ENCODE measurements around the gene RCBTB1.
"Not testable (repeated sequence)": the region's sequence is repeated elsewhere in the genome, so short reads cannot be mapped to it uniquely, and the experiment has no call there.

Gene RCBTB1

GRCh38 chr13:49602005-49602404 lies 16.6 kb upstream of the RCBTB1 start:
- Histone ChIP-seq H3K9me3 (ENCODE audit: insufficient read depth, low read length) (no peaks in the 10 kb centered on the region), H3K4me2 (ENCODE audit: low read length) (no peak overlapping the region), H3K4me3 (ENCODE audit: low read length) (no peak overlapping the region), H3K27me3 (ENCODE audit: low read depth, low read length) (no peaks in the 10 kb centered on the region), H2AFZ (ENCODE audit: low read depth, low read length) (peak overlapping the region; percentile 42; the same call in 1 of the 2 replicates), H3K4me1 (ENCODE audit: low read length) (no peaks in the 10 kb centered on the region), H4K20me1 (ENCODE audit: insufficient read depth, low read length) (no peaks in the 10 kb centered on the region), H3K79me2 (ENCODE audit: low read length) (no peaks in the 10 kb centered on the region), H3K36me3 (replicated peaks; ENCODE audit: low read depth, low read length) (no peaks in the 10 kb centered on the region), H3K27ac (ENCODE audit: low read length) (no peak overlapping the region), H3K9ac (ENCODE audit: low read length) (no peak overlapping the region)
- TF ChIP-seq EZH2phosphoT487 (IDR thresholded peaks at IDR 0.05; ENCODE audit: low read depth) (no peak), CTCF (IDR thresholded peaks at IDR 0.05; ENCODE audit: low read depth, low read length) (no peak)

- no peaks in the 10 kb centered on the region for H3K79me2 ChIP-seq (ENCODE audit: low read length)
- H3K4me1 ChIP-seq (ENCODE audit: low read length), result no peaks in the 10 kb centered on the region
- no peaks in the 10 kb centered on the region for H3K9me3 ChIP-seq (ENCODE audit: insufficient read depth, low read length)
- H3K9ac ChIP-seq (ENCODE audit: low read length), result no peak overlapping the region
- H3K4me3 ChIP-seq (ENCODE audit: low read length), result no peak overlapping the region
- no peak overlapping the region for H3K27ac ChIP-seq (ENCODE audit: low read length)
- H3K36me3 ChIP-seq (replicated peaks; ENCODE audit: low read depth, low read length), result no peaks in the 10 kb centered on the region
- H2AFZ ChIP-seq (ENCODE audit: low read depth, low read length), result no peak overlapping the region
- no peaks in the 10 kb centered on the region for H3K27me3 ChIP-seq (ENCODE audit: low read depth, low read length)
- TF ChIP-seq EZH2phosphoT487 (IDR thresholded peaks at IDR 0.05; ENCODE audit: low read depth) (no peak), CTCF (IDR thresholded peaks at IDR 0.05; ENCODE audit: low read depth, low read length) (no peak)
- no peaks in the 10 kb centered on the region for H4K20me1 ChIP-seq (ENCODE audit: insufficient read depth, low read length)
- H3K4me2 ChIP-seq (ENCODE audit: low read length), result no peak overlapping the region
Measured at GRCh38 chr13:49597043-49597641, 11.8 kb upstream of the RCBTB1 start.

GRCh38 chr13:49596221-49596620 lies 10.9 kb upstream of the RCBTB1 start:
- Histone ChIP-seq H2AFZ (ENCODE audit: low read depth, low read length) (no peak overlapping the region), H3K79me2 (ENCODE audit: low read length) (no peaks in the 10 kb centered on the region), H3K4me3 (ENCODE audit: low read length) (no peak overlapping the region), H3K9me3 (ENCODE audit: insufficient read depth, low read length) (no peaks in the 10 kb centered on the region), H4K20me1 (ENCODE audit: insufficient read depth, low read length) (no peaks in the 10 kb centered on the region), H3K4me1 (ENCODE audit: low read length) (no peaks in the 10 kb centered on the region), H3K4me2 (ENCODE audit: low read length) (no peak overlapping the region), H3K36me3 (replicated peaks; ENCODE audit: low read depth, low read length) (no peaks in the 10 kb centered on the region), H3K9ac (ENCODE audit: low read length) (no peak overlapping the region), H3K27ac (ENCODE audit: low read length) (no peak overlapping the region), H3K27me3 (ENCODE audit: low read depth, low read length) (no peaks in the 10 kb centered on the region)
- no peak for TF ChIP-seq CTCF (IDR thresholded peaks at IDR 0.05; ENCODE audit: low read depth, low read length)
- no peak for TF ChIP-seq EZH2phosphoT487 (IDR thresholded peaks at IDR 0.05; ENCODE audit: low read depth)

GRCh38 chr13:49594576-49594975 lies 9.2 kb upstream of the RCBTB1 start:
- Histone ChIP-seq H2AFZ (ENCODE audit: low read depth, low read length) (no peak overlapping the region), H3K36me3 (replicated peaks; ENCODE audit: low read depth, low read length) (no peaks in the 10 kb centered on the region), H4K20me1 (ENCODE audit: insufficient read depth, low read length) (no peaks in the 10 kb centered on the region), H3K4me3 (ENCODE audit: low read length) (no peak overlapping the region), H3K9ac (ENCODE audit: low read length) (no peak overlapping the region), H3K9me3 (ENCODE audit: insufficient read depth, low read length) (no peaks in the 10 kb centered on the region), H3K4me1 (ENCODE audit: low read length) (no peaks in the 10 kb centered on the region), H3K27me3 (ENCODE audit: low read depth, low read length) (no peaks in the 10 kb centered on the region), H3K4me2 (ENCODE audit: low read length) (no peak overlapping the region), H3K27ac (ENCODE audit: low read length) (no peak overlapping the region), H3K79me2 (ENCODE audit: low read length) (no peaks in the 10 kb centered on the region)
- TF ChIP-seq CTCF (IDR thresholded peaks at IDR 0.05; ENCODE audit: low read depth, low read length), result no peak
- no peak for TF ChIP-seq EZH2phosphoT487 (IDR thresholded peaks at IDR 0.05; ENCODE audit: low read depth)

- H3K9me3 ChIP-seq (ENCODE audit: insufficient read depth, low read length); H3K79me2 ChIP-seq (ENCODE audit: low read length); H3K27me3 ChIP-seq (ENCODE audit: low read depth, low read length); H3K4me2 ChIP-seq (ENCODE audit: low read length); H4K20me1 ChIP-seq (ENCODE audit: insufficient read depth, low read length); H3K4me1 ChIP-seq (ENCODE audit: low read length); H3K4me3 ChIP-seq (ENCODE audit: low read length); H3K27ac ChIP-seq (ENCODE audit: low read length); H3K36me3 ChIP-seq (replicated peaks; ENCODE audit: low read depth, low read length); H2AFZ ChIP-seq (ENCODE audit: low read depth, low read length); H3K9ac ChIP-seq (ENCODE audit: low read length): not testable (repeated sequence)
Measured at GRCh38 chr13:49593876-49594275, 8.5 kb upstream of the RCBTB1 start.

GRCh38 chr13:49590714-49591113 lies 5.4 kb upstream of the RCBTB1 start:
- H3K27ac ChIP-seq (ENCODE audit: low read length); H3K4me1 ChIP-seq (ENCODE audit: low read length); H2AFZ ChIP-seq (ENCODE audit: low read depth, low read length); H3K27me3 ChIP-seq (ENCODE audit: low read depth, low read length); H3K36me3 ChIP-seq (replicated peaks; ENCODE audit: low read depth, low read length); H3K4me3 ChIP-seq (ENCODE audit: low read length); H3K79me2 ChIP-seq (ENCODE audit: low read length); H4K20me1 ChIP-seq (ENCODE audit: insufficient read depth, low read length); H3K9me3 ChIP-seq (ENCODE audit: insufficient read depth, low read length); H3K9ac ChIP-seq (ENCODE audit: low read length); H3K4me2 ChIP-seq (ENCODE audit: low read length): not testable (repeated sequence)

All from OCI-LY3 (cell line).